K562 (cell line): ENCODE data around the gene GYG1.

Experiments
- BRF1 ChIP-seq: IDR thresholded peaks from 3 replicates; pipeline ENCODE4 v1.6.1; 2011; ENCODE audit warnings: borderline replicate concordance, mild to moderate bottlenecking; ENCODE audit not compliant: insufficient read length; ENCODE audit errors: extremely low read depth
- CBX5 ChIP-seq: IDR thresholded peaks from 2 replicates; pipeline ENCODE4 v1.6.1; 2014; ENCODE audit warnings: low read depth, borderline replicate concordance
- ELF1 ChIP-seq: fragments of 200-800 bp; sonication (Bioruptor generic); IDR thresholded peaks from 2 replicates; pipeline ENCODE4 v1.6.1; 2016; ENCODE audit warnings: missing genetic modification characterization, missing compliant biosample characterization
- EZH2 ChIP-seq: IDR thresholded peaks from 2 replicates; pipeline ENCODE4 v1.6.1; 2012; ENCODE audit warnings: low read depth, mild to moderate bottlenecking, inconsistent platforms, low read length, borderline replicate concordance
- RAD21 ChIP-seq, 2 experiments: fragments of 250-450 bp in 1 of 2; fragments of 450-650 bp in 1 of 2; sonication (Bioruptor Pico) in 1 of 2; formaldehyde crosslinking in 1 of 2; IDR thresholded peaks in 1 of 2; conservative IDR thresholded peaks in 1 of 2; 2 replicates each; pipeline versions ENCODE4 v1.4.0 to v1.8.0; 2020 to 2022; ENCODE audit warnings: mild to moderate bottlenecking in 2 of 2, moderate library complexity in 1 of 2
- TF ChIP-seq, protein P1 (sequence below), 2 experiments: IDR thresholded peaks; 2 replicates each; pipeline ENCODE4 v1.6.1; 2012; ENCODE audit warnings: improper control_type of control experiment in 2 of 2, low read depth in 2 of 2, low read length in 2 of 2, borderline replicate concordance in 1 of 2
- TF ChIP-seq, protein P2 (sequence below): sonication (generic); formaldehyde crosslinking; IDR thresholded peaks from 2 replicates; pipeline ENCODE4 v1.8.0; 2022; ENCODE audit warnings: mild to moderate bottlenecking, low read depth, missing genetic modification reagents

DNA sequence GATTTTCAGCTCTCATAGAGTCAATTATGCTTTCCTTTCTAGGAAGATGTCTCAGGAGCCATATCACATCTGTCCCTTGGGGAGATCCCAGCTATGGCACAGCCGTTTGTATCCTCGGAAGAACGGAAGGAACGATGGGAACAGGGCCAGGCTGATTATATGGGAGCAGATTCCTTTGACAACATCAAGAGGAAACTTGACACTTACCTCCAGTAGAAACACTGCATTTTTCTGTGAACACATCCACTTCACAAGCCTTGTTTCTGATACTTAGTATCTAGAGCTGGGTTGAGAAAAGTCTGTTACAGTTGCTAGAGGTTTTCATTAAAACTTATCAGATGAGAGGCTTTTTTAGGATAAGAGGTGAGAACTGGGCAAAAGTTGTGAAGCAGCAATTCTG lies 35.4 kb downstream of the GYG1 start:
- no peak for TF ChIP-seq EZH2
- TF ChIP-seq, protein P1, sequence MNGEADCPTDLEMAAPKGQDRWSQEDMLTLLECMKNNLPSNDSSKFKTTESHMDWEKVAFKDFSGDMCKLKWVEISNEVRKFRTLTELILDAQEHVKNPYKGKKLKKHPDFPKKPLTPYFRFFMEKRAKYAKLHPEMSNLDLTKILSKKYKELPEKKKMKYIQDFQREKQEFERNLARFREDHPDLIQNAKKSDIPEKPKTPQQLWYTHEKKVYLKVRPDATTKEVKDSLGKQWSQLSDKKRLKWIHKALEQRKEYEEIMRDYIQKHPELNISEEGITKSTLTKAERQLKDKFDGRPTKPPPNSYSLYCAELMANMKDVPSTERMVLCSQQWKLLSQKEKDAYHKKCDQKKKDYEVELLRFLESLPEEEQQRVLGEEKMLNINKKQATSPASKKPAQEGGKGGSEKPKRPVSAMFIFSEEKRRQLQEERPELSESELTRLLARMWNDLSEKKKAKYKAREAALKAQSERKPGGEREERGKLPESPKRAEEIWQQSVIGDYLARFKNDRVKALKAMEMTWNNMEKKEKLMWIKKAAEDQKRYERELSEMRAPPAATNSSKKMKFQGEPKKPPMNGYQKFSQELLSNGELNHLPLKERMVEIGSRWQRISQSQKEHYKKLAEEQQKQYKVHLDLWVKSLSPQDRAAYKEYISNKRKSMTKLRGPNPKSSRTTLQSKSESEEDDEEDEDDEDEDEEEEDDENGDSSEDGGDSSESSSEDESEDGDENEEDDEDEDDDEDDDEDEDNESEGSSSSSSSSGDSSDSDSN (IDR thresholded peaks at IDR 0.05; ENCODE audit: borderline replicate concordance in 1 of 2, low read depth in 2 of 2, low read length in 2 of 2): no peak
- no peak for TF ChIP-seq ELF1 (tag)
- TF ChIP-seq CBX5: no peak
- no peak for TF ChIP-seq BRF1
- TF ChIP-seq RAD21 (CRISPR knock-in tag; conservative IDR thresholded peaks at IDR 0.05 in 1 of 2, IDR thresholded peaks at IDR 0.05 in 1 of 2): no peak
- TF ChIP-seq, protein P2, sequence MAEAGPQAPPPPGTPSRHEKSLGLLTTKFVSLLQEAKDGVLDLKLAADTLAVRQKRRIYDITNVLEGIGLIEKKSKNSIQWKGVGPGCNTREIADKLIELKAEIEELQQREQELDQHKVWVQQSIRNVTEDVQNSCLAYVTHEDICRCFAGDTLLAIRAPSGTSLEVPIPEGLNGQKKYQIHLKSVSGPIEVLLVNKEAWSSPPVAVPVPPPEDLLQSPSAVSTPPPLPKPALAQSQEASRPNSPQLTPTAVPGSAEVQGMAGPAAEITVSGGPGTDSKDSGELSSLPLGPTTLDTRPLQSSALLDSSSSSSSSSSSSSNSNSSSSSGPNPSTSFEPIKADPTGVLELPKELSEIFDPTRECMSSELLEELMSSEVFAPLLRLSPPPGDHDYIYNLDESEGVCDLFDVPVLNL (CRISPR knock-in tag): no peak
